GM18498 (cell line): ENCODE data around the gene WDR90.

Source experiments
- ATAC-seq: cut with Tn5 transposase; IDR thresholded peaks from one replicate; pipeline ENCODE4 v1.9.1; 2021; ENCODE audit warnings: mild to moderate bottlenecking, moderate library complexity; ENCODE audit not compliant: unreplicated experiment

Gene WDR90

GRCh38 chr16:658679-659571, 9.8 kb downstream of the WDR90 start:
- no peak for ATAC-seq

GRCh38 chr16:659618-660017, 10.5 kb downstream of the WDR90 start:
- no peak for ATAC-seq

GRCh38 chr16:660132-660458, 10.9 kb downstream of the WDR90 start:
- peak; percentile 6 for ATAC-seq

- peak; percentile 51 for ATAC-seq
Measured at GRCh38 chr16:660459-661183, 11.5 kb downstream of the WDR90 start.

GRCh38 chr16:661184-661821, 12.1 kb downstream of the WDR90 start:
- no peak for ATAC-seq

- ATAC-seq, result no peak
Measured at GRCh38 chr16:662095-662494, 12.9 kb downstream of the WDR90 start.

- no peak for ATAC-seq
Measured at GRCh38 chr16:662597-662996, 13.4 kb downstream of the WDR90 start.

GRCh38 chr16:666572-666971, 17.4 kb downstream of the WDR90 start:
- no peak for ATAC-seq

- no peak for ATAC-seq
Measured at GRCh38 chr16:667113-667779, 18.1 kb downstream of the WDR90 start.

- ATAC-seq, result peak; percentile 89
Measured at GRCh38 chr16:667780-668518, 18.8 kb downstream of the WDR90 start, which contains the start of gene RHOT2. RHOT2 (plus strand) TSS chr16:668132; CDS start chr16:668200, 68 bp downstream.

- ATAC-seq, result peak; percentile 6
Measured at GRCh38 chr16:668519-669171, 19.5 kb downstream of the WDR90 start.

GRCh38 chr16:669666-670065, 20.5 kb downstream of the WDR90 start:
- no peak for ATAC-seq

- no peak for ATAC-seq
Measured at GRCh38 chr16:670485-671352, 21.6 kb downstream of the WDR90 start.

GRCh38 chr16:671353-672131, 22.4 kb downstream of the WDR90 start:
- ATAC-seq, result no peak

GRCh38 chr16:672371-672770, 23.2 kb downstream of the WDR90 start:
- no peak for ATAC-seq

- ATAC-seq, result no peak
Measured at GRCh38 chr16:672851-673250, 23.7 kb downstream of the WDR90 start.

- ATAC-seq, result no peak
Measured at GRCh38 chr16:673399-673991, 24.3 kb downstream of the WDR90 start.
